GM10266 (cell line): ENCODE measurements around the gene SEMA3A.

Experiments used
- DNase-seq: peaks from one replicate; pipeline ENCODE4 v3.0.0; 2012; ENCODE audit errors: extremely low spot score
- CTCF ChIP-seq: IDR thresholded peaks from 2 replicates; pipeline ENCODE4 v1.5.1; 2012; ENCODE audit warnings: mild to moderate bottlenecking, low read depth; ENCODE audit not compliant: control insufficient read depth, insufficient read depth; ENCODE audit errors: missing control alignments

The SEMA3A gene

DNA sequence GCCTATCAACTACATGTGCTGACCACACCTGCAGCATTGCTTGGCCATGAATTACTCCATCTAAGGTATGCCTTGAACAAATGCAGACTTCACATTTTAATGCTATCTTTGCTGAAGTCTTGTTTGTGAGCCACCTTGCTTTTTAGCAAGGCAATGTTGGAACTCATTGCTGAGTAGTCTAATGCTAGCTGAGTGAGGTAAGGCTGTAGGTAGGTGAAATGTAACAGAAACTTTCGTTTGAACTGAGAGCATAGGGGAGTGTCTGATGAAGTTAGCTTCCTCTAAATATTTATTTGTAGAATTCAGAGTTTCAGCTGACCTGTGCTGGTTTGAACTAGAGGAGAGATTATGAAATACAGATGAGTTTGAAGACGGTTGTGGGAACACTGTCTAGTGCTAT lies 238.5 kb downstream of the SEMA3A start:
- no peak for TF ChIP-seq CTCF
- DNase-seq: no peak

GRCh38 chr7:83952236-83952635 lies 242.4 kb downstream of the SEMA3A start:
- no peak for TF ChIP-seq CTCF
- DNase-seq: no peak

DNA sequence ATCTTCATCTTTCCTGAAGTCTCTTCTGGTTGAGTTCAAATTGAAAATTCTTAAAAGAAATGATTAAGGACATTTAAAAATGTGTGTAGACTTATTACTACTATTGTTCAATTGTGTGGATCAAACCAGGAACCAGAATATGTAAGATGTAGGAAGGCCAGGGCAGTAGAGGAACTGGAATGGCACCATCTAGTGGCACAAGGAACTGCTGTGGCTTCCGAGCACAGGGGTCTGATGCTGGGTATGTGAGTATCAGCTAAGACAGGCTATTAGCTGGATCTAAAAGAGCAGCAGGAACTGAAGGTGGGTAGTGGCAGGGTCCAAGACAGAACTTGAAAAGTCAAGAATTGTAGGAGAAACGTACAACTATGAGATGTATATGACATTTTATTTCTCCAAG lies 247.3 kb downstream of the SEMA3A start:
- peak; percentile 10 for DNase-seq

GRCh38 chr7:83946801-83947200 lies 247.8 kb downstream of the SEMA3A start:
- TF ChIP-seq CTCF: no peak
- DNase-seq: no peak

More for the DNA sequence above, 247.3 kb downstream of the SEMA3A start:
- TF ChIP-seq CTCF: peak; percentile 45

- TF ChIP-seq CTCF: no peak
- DNase-seq: no peak
Measured at GRCh38 chr7:83941300-83941699, 253.3 kb downstream of the SEMA3A start.

DNA sequence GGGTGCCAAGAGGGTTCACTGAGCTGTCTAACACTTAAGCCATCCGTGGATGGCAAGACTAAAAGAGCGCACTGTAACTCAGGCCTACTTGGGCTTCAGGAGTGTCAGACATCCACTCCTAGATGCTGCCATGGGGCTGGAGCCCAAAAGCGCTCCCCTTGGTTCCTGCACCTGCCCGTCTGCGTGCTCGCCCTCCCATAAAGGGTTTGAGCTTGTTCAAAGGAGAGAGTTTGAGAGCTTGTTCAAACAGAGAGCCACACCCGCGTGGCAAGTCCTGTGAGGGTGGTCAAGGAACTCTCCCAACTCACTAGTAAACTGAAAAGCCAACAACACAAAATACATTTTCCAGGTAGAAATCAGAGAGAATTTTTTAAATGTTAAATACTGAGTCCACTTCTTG lies 256.7 kb downstream of the SEMA3A start:
- no peak for TF ChIP-seq CTCF
- no peak for DNase-seq

GRCh38 chr7:83936056-83936708 lies 258.4 kb downstream of the SEMA3A start:
- TF ChIP-seq CTCF: peak; percentile 73
- DNase-seq: peak; percentile 29
